PC-9 (cell line): ENCODE measurements around the gene PTTG1IP. TPM values are rescaled to one million over a fixed set of nuclear protein-coding genes. Genes with fewer than 3 reads are reported as not detected.
A peak's percentile ranks its signal among the peaks of the same experiment; 100 is the strongest.

Source experiments
- BruUV-seq: library from RNA; stranded (reverse); fragments of 400-500 nt; replicated peaks from 2 replicates; lab custom pipeline; 2021; lab: Mats Ljungman, UMichigan
- CTCF ChIA-PET: fragments of 300-600 bp; sonication (Branson Sonifier 250); formaldehyde crosslinking; loops from one replicate; lab custom pipeline; 2022; ENCODE audit warnings: antibody characterized with exemption; lab: Charles Lee
- POLR2A ChIA-PET: fragments of 300-600 bp; sonication (Branson Sonifier 250); formaldehyde crosslinking; loops from one replicate; lab custom pipeline; 2022; ENCODE audit warnings: antibody characterized with exemption; ENCODE audit not compliant: unreplicated experiment; lab: Charles Lee
- DNase-seq, 2 experiments: peaks; one replicate each; pipeline versions ENCODE4 v3.0.0 to v3.0.0-alpha.2; 2015 to 2022; ENCODE audit warnings: mixed read lengths in 1 of 2
- H2AFZ ChIP-seq: fragments of 200-600 bp; sonication (generic); 2 replicates; pipeline ENCODE4 v1.8.1; 2017; ENCODE audit warnings: antibody characterized with exemption
- H3F3A ChIP-seq: fragments of 200-600 bp; sonication (generic); 2 replicates; pipeline ENCODE4 v1.8.1; 2017; ENCODE audit warnings: antibody characterized with exemption, mild to moderate bottlenecking, low read depth; ENCODE audit not compliant: insufficient read depth
- H3K27ac ChIP-seq: fragments of 200-600 bp; sonication (generic); 2 replicates; pipeline ENCODE4 v1.6.1; 2016; ENCODE audit warnings: mixed run types
- H3K27me3 ChIP-seq: fragments of 200-600 bp; sonication (generic); 2 replicates; pipeline ENCODE4 v1.6.1; 2016; ENCODE audit warnings: low read depth, mixed run types; ENCODE audit not compliant: insufficient read depth
- H3K36me3 ChIP-seq: fragments of 200-600 bp; sonication (generic); 2 replicates; pipeline ENCODE4 v1.6.1; 2016; ENCODE audit warnings: low read depth, mixed run types
- H3K4me1 ChIP-seq: fragments of 200-600 bp; sonication (generic); replicated peaks from 2 replicates; pipeline ENCODE4 v1.6.1; 2016; ENCODE audit warnings: mixed run types; ENCODE audit not compliant: insufficient read depth
- H3K4me2 ChIP-seq: fragments of 200-600 bp; sonication (generic); 2 replicates; pipeline ENCODE4 v1.6.1; 2017; ENCODE audit warnings: mixed run types
- H3K4me3 ChIP-seq: fragments of 200-600 bp; sonication (generic); 2 replicates; pipeline ENCODE4 v1.6.1; 2016; ENCODE audit warnings: mixed run types
- H3K79me2 ChIP-seq: fragments of 200-600 bp; sonication (generic); 2 replicates; pipeline ENCODE4 v1.6.1; 2017; ENCODE audit warnings: low read depth, mixed run types
- H3K9me2 ChIP-seq: fragments of 200-600 bp; sonication (generic); 2 replicates; pipeline ENCODE4 v1.8.1; 2017; ENCODE audit warnings: mild to moderate bottlenecking; ENCODE audit not compliant: insufficient read depth
- H3K9me3 ChIP-seq: fragments of 200-600 bp; sonication (generic); 2 replicates; pipeline ENCODE4 v1.8.1; 2016; ENCODE audit warnings: low read depth; ENCODE audit not compliant: insufficient read depth
- H4K20me1 ChIP-seq: fragments of 200-600 bp; sonication (generic); 2 replicates; pipeline ENCODE4 v1.8.1; 2017; ENCODE audit not compliant: insufficient read depth
- EZH2 ChIP-seq: fragments of 200-600 bp; sonication (generic); IDR thresholded peaks from 2 replicates; pipeline ENCODE4 v1.8.0; 2017; ENCODE audit warnings: antibody characterized with exemption, low read depth
- intact Hi-C: fragments of 100-400 bp; cut with micrococcal nuclease; formaldehyde crosslinking; loops from one replicate; pipeline ENCODE4 v1.10.0; 2022; ENCODE audit not compliant: unreplicated experiment
- total RNA-seq: library from RNA; stranded (reverse); gene quantifications from 2 replicates; pipeline ENCODE4 v1.2.3, GENCODE V29; 2021
- TF ChIP-seq, protein P1 (sequence below): fragments of 200-600 bp; sonication (generic); conservative IDR thresholded peaks from 2 replicates; pipeline ENCODE4 v1.6.1; 2017; ENCODE audit warnings: mixed run types, antibody characterized with exemption, mild to moderate bottlenecking, moderate library complexity

PTTG1IP gene
- total RNA-seq, 1 experiment from 2014 or later: 174 TPM

GRCh38 chr21:44867464-44867863 is 6.0 kb downstream of the PTTG1IP start:
- no peak overlapping the region for H3K27ac ChIP-seq
- no peaks in the 10 kb centered on the region for H3K9me3 ChIP-seq
- no peak overlapping the region for H3K4me2 ChIP-seq
- H3K4me3 ChIP-seq: no peak overlapping the region
- no peaks in the 10 kb centered on the region for H3K27me3 ChIP-seq
- CTCF ChIA-PET: no interaction called here
- peaks cover 20% of the 10 kb centered on the region for H3K36me3 ChIP-seq
- H3K79me2 ChIP-seq: peaks cover 91% of the 10 kb centered on the region
- DNase-seq: no peak
- intact Hi-C loops: no loop called here
- POLR2A ChIA-PET: no interaction called here
- peaks cover 55% of the 10 kb centered on the region for H3K4me1 ChIP-seq
- BruUV-seq: no TSS peak
- H4K20me1 ChIP-seq: peaks cover 50% of the 10 kb centered on the region
- H3K9me2 ChIP-seq: no peaks in the 10 kb centered on the region
- H3F3A ChIP-seq: peaks cover 42% of the 10 kb centered on the region
- no peak overlapping the region for H2AFZ ChIP-seq
- TF ChIP-seq EZH2: no peak
- TF ChIP-seq, protein P1, sequence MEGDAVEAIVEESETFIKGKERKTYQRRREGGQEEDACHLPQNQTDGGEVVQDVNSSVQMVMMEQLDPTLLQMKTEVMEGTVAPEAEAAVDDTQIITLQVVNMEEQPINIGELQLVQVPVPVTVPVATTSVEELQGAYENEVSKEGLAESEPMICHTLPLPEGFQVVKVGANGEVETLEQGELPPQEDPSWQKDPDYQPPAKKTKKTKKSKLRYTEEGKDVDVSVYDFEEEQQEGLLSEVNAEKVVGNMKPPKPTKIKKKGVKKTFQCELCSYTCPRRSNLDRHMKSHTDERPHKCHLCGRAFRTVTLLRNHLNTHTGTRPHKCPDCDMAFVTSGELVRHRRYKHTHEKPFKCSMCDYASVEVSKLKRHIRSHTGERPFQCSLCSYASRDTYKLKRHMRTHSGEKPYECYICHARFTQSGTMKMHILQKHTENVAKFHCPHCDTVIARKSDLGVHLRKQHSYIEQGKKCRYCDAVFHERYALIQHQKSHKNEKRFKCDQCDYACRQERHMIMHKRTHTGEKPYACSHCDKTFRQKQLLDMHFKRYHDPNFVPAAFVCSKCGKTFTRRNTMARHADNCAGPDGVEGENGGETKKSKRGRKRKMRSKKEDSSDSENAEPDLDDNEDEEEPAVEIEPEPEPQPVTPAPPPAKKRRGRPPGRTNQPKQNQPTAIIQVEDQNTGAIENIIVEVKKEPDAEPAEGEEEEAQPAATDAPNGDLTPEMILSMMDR: no peak

DNA sequence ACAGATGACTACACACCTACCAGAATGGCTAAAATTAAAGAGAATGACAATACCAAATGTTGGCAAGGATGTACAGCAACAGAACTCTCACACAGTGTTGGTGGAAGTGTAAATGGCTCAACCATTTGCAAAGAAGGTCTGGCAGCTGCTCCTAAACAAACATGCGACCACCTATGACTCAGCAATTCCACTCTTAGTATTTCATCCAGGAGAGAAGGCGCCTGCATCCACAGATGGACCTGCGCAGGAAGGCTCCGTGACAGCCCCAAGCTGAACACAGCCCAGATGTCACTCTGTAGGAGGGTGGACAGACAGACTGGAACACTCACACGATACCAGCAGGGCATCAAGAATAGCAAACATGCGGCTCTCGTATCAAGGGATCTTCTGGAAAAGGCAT is 6.7 kb downstream of the PTTG1IP start:
- H3K9me3 ChIP-seq: no peaks in the 10 kb centered on the region
- no peak overlapping the region for H3K27ac ChIP-seq
- peaks cover 91% of the 10 kb centered on the region for H3K79me2 ChIP-seq
- intact Hi-C loops: no loop called here
- H3K4me2 ChIP-seq: 0 out of 2 replicates have a peak overlapping the region, but pooled peaks have one; percentile 9
- no peak for DNase-seq
- H3K9me2 ChIP-seq: no peaks in the 10 kb centered on the region
- H2AFZ ChIP-seq: no peak overlapping the region
- TF ChIP-seq EZH2: no peak
- TF ChIP-seq, protein P1: no peak
- no peak overlapping the region for H3K4me3 ChIP-seq
- peaks cover 20% of the 10 kb centered on the region for H3K36me3 ChIP-seq
- peaks cover 51% of the 10 kb centered on the region for H3K4me1 ChIP-seq
- CTCF ChIA-PET: no interaction called here
- H4K20me1 ChIP-seq: peaks cover 52% of the 10 kb centered on the region
- POLR2A ChIA-PET: no interaction called here
- H3F3A ChIP-seq: peaks cover 36% of the 10 kb centered on the region
- no peaks in the 10 kb centered on the region for H3K27me3 ChIP-seq
- no TSS peak for BruUV-seq

DNA sequence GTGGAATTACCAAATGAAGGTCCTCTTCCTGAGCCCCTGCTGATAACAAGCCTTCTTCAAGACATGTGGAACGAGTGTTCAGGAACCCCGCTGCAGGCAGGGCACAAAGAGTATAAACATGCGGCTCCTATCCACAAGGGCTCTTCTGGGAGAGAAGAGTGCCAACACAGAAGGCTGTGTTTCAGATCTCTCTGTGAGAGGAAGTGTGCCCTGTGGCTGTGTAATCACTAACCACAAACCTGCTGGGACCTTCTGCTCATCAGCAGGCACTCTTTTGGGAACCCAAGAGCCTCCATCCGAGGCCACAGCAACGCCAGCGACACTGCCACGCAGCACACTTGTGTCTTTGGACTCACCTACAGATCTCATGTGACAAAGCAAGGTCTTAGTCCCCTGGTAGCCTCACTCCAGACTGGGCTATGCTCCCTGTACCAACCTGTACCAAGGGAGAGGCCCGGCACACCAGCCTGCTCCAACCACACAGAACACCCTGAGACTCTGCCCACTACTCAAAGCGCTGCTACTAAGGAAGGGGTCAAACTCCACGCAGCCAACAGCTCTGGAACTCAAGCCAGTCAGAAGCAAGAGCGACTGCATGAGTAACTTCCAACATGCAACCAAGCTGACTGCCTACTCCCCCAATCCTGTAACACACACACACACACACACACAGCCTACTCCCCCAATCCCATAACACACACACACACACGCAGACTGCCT is 7.8 kb downstream of the PTTG1IP start:
- Histone ChIP-seq H3F3A (peaks cover 25% of the 10 kb centered on the region), H3K9me3 (no peaks in the 10 kb centered on the region), H3K9me2 (no peaks in the 10 kb centered on the region), H3K27me3 (no peaks in the 10 kb centered on the region), H3K4me3 (no peak overlapping the region), H3K27ac (no peak overlapping the region), H3K4me1 (peaks cover 40% of the 10 kb centered on the region), H4K20me1 (peaks cover 52% of the 10 kb centered on the region), H3K36me3 (peaks cover 20% of the 10 kb centered on the region), H3K79me2 (peaks cover 88% of the 10 kb centered on the region), H3K4me2 (no peak overlapping the region), H2AFZ (no peak overlapping the region)
- ChIA-PET POLR2A (no interaction called here), CTCF (no interaction called here)
- no peak for TF ChIP-seq EZH2
- no TSS peak for BruUV-seq
- intact Hi-C loops: no loop called here
- DNase-seq: no peak
